ENCODE data around the gene MYOD1.

The MYOD1 gene

GRCh38 chr11:17719028-17719937 is at the start of gene MYOD1:
TSS of gene MYOD1 (plus strand) at chr11:17719571. CDS start at chr11:17719783, 212 bp downstream.
- H3K27ac Mint-ChIP-seq: no peak within 1 kb of the TSS
- no peaks in the 10 kb centered on the region for H3K9me3 Mint-ChIP-seq
- H3K27me3 Mint-ChIP-seq: peaks cover 23% of the 10 kb centered on the region
- no peaks in the 10 kb centered on the region for H3K36me3 Mint-ChIP-seq
- H3K4me1 Mint-ChIP-seq: no peaks in the 10 kb centered on the region
- H3K4me3 Mint-ChIP-seq: no peak within 1 kb of the TSS

- peaks cover 24% of the 10 kb centered on the region for H3K9me3 Mint-ChIP-seq
These were observed 46.9 kb upstream of the MYOD1 start for GRCh38 chr11:17672469-17672868.

DNA sequence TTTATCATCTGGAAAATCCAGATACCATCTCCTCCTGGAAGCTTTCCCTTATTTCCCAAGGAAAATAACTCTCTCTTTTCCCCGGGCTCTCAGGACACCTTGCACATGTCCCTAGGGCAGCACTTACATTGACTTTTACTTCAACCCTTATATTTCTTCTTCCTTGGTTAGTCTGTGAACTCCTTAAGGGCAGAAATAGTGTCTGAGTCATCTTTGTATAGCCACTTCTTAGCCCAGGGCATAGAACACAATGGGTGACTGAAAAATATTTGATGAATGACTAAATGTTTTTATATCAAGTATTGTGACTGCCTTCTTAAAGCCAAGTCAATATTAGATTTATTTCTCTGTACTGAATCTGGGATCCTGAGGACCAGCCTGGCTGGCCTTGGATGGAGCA is 45.4 kb upstream of the MYOD1 start:
- Mint-ChIP-seq H3K27me3 (peaks cover 20% of the 10 kb centered on the region), H3K9me3 (peaks cover 24% of the 10 kb centered on the region), H3K36me3 (no peaks in the 10 kb centered on the region), H3K27ac (no peak overlapping the region), H3K4me3 (no peak overlapping the region), H3K4me1 (no peaks in the 10 kb centered on the region)

More at GRCh38 chr11:17672469-17672868, 46.9 kb upstream of the MYOD1 start:
- Mint-ChIP-seq H3K4me3 (no peak overlapping the region), H3K27me3 (peaks cover 20% of the 10 kb centered on the region), H3K36me3 (no peaks in the 10 kb centered on the region), H3K4me1 (no peaks in the 10 kb centered on the region), H3K27ac (no peak overlapping the region)

GRCh38 chr11:17682848-17683247 is 36.5 kb upstream of the MYOD1 start:
- H3K36me3 Mint-ChIP-seq: no peaks in the 10 kb centered on the region
- no peak overlapping the region for H3K27ac Mint-ChIP-seq
- H3K27me3 Mint-ChIP-seq: peaks cover 6% of the 10 kb centered on the region
- no peaks in the 10 kb centered on the region for H3K9me3 Mint-ChIP-seq
- no peak overlapping the region for H3K4me3 Mint-ChIP-seq
- no peaks in the 10 kb centered on the region for H3K4me1 Mint-ChIP-seq

DNA sequence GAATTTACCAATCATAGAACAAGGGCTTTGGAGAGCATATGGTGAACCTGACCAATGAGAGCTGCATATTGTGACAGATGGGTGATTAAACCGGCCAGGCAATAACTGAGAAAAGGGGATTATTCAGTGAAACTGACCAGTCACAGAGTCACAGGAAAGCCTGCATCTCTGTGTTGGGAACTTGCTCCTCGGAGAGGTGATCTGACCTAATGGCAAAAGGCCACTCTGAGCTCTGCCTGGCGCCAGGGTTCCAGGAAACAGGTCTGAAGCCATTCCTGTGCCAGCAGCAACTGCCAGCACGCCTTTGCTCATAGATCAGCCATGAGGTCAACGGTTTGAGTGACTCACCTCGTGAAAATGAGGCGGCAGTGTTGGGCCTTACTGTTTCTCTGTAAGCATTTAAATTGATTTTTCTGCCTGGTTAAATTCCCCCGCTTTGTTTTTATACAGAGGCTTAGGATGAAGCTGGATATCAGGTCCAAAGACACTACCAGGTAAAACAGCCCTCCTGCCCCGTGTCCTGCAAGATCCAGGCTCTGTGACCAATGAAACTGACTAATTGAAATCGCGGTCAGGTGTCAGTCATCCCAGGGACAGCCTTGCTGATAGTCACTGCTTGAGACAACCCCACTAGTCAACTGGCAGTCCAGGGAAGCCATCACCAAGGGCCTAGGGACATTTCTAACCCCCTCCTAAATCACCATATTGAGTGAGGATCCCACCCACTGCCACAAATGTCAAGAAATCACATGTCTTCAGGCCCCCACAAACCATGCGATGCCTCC is 35.8 kb upstream of the MYOD1 start:
- no peak overlapping the region for H3K27ac Mint-ChIP-seq
- no peaks in the 10 kb centered on the region for H3K9me3 Mint-ChIP-seq
- H3K27me3 Mint-ChIP-seq: peaks cover 5% of the 10 kb centered on the region
- H3K4me3 Mint-ChIP-seq: no peak overlapping the region
- H3K36me3 Mint-ChIP-seq: no peaks in the 10 kb centered on the region
- H3K4me1 Mint-ChIP-seq: no peaks in the 10 kb centered on the region

DNA sequence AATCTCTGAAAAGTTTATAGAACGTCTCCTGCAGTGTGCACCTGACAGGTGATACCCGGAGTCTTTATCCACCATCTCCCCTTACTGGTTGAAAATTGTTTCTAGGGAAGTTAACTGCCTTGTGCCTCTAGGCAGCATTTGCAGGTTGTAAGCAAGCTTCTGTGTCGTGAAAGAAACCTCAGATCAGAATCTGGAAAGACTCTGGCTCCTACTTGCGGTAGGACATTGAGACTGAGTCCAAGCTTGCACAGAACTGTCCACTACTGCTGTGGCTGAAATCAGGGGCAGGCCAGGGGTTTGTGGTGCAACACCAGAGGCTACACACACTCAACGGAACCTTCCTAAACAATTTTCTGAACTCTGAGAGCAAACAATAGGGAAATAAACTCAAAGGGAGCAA is 34.8 kb upstream of the MYOD1 start:
- Mint-ChIP-seq H3K27ac (no peak overlapping the region), H3K4me1 (no peaks in the 10 kb centered on the region), H3K36me3 (no peaks in the 10 kb centered on the region), H3K4me3 (no peak overlapping the region), H3K9me3 (no peaks in the 10 kb centered on the region), H3K27me3 (peaks cover 4% of the 10 kb centered on the region)

- H3K4me3 Mint-ChIP-seq: no peak overlapping the region
- no peaks in the 10 kb centered on the region for H3K4me1 Mint-ChIP-seq
- no peak overlapping the region for H3K27ac Mint-ChIP-seq
- H3K27me3 Mint-ChIP-seq: peaks cover 6% of the 10 kb centered on the region
- H3K9me3 Mint-ChIP-seq: no peaks in the 10 kb centered on the region
- no peaks in the 10 kb centered on the region for H3K36me3 Mint-ChIP-seq
These were observed 33.0 kb upstream of the MYOD1 start for GRCh38 chr11:17686231-17686980.

DNA sequence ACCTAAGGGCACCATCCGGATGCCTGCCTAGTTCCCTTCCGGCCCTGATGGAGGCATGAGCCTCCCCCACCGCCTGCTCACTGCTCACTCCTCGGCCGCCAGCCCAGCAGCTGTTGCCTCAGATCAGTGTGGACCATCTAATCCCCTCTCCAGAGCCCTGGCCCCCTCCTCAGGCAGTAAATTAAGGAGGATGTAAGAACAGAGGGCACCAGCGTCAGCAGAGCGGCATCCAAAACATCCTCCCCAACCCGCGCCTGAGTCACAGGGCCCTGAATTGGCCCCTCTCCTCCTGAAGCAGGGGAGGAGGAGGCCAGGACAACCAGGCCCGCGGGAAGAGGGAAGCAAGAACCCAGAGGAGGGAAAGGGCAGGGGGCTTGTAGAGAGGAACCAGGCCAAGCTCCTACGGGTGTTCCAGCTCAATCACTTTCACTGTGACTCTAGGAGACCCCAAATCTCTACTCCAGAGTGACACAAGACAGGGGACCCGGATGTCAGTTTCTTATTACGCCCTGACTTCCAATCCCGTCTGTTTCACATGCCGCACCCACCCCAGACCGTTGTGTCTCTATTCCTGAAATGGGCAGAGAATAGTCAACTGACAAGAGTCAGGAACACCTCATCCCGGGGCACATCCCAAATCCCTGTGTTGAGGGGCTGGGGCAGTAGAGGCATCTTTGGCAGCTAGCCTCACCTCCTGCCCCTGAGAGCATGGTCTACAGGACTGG is 31.3 kb upstream of the MYOD1 start:
- Mint-ChIP-seq H3K36me3 (no peaks in the 10 kb centered on the region), H3K27me3 (peaks cover 11% of the 10 kb centered on the region), H3K9me3 (no peaks in the 10 kb centered on the region), H3K4me1 (no peaks in the 10 kb centered on the region), H3K4me3 (no peak overlapping the region), H3K27ac (no peak overlapping the region)

- Mint-ChIP-seq H3K27ac (no peak overlapping the region), H3K4me1 (no peaks in the 10 kb centered on the region), H3K36me3 (no peaks in the 10 kb centered on the region), H3K27me3 (peaks cover 22% of the 10 kb centered on the region), H3K4me3 (no peak overlapping the region), H3K9me3 (no peaks in the 10 kb centered on the region)
These were observed 27.8 kb upstream of the MYOD1 start for GRCh38 chr11:17691550-17691949.

- Mint-ChIP-seq H3K27me3 (peaks cover 24% of the 10 kb centered on the region), H3K36me3 (no peaks in the 10 kb centered on the region), H3K9me3 (no peaks in the 10 kb centered on the region), H3K4me3 (no peak overlapping the region), H3K4me1 (no peaks in the 10 kb centered on the region), H3K27ac (no peak overlapping the region)
These were observed 27.4 kb upstream of the MYOD1 start for GRCh38 chr11:17691976-17692375.

- H3K9me3 Mint-ChIP-seq: no peaks in the 10 kb centered on the region
- H3K4me3 Mint-ChIP-seq: no peak overlapping the region
- no peak overlapping the region for H3K27ac Mint-ChIP-seq
- peaks cover 28% of the 10 kb centered on the region for H3K27me3 Mint-ChIP-seq
- no peaks in the 10 kb centered on the region for H3K4me1 Mint-ChIP-seq
- H3K36me3 Mint-ChIP-seq: no peaks in the 10 kb centered on the region
These were observed 26.4 kb upstream of the MYOD1 start for GRCh38 chr11:17692931-17693330.

DNA sequence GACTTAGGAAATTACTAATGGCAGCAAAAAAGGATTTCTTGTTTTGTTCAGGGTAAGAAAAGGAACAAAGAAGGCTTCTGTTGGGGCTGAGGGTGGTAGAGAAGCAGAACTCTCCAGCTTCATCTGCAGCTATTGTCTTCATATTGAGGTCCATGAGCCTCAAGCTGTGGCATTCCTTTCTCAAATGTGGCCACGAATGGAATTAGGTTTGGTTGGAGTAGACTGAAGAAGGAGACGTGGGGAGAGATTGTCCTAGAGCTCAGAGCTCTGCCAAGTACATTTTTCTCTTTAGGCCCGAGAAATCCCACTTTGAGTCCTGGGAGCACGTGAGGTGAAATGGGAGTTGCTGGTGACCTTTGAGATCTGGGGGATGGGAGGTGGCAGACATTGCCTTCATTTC is 25.8 kb upstream of the MYOD1 start:
- no peaks in the 10 kb centered on the region for H3K9me3 Mint-ChIP-seq
- H3K36me3 Mint-ChIP-seq: no peaks in the 10 kb centered on the region
- H3K27me3 Mint-ChIP-seq: peaks cover 30% of the 10 kb centered on the region

GRCh38 chr11:17694494-17695110 is 24.8 kb upstream of the MYOD1 start:
- Mint-ChIP-seq H3K4me3 (no peak overlapping the region), H3K36me3 (no peaks in the 10 kb centered on the region), H3K9me3 (no peaks in the 10 kb centered on the region), H3K27ac (no peak overlapping the region), H3K4me1 (no peaks in the 10 kb centered on the region), H3K27me3 (peaks cover 30% of the 10 kb centered on the region)

More for the DNA sequence above, 25.8 kb upstream of the MYOD1 start:
- H3K4me1 Mint-ChIP-seq: no peaks in the 10 kb centered on the region
- H3K4me3 Mint-ChIP-seq: no peak overlapping the region
- no peak overlapping the region for H3K27ac Mint-ChIP-seq

DNA sequence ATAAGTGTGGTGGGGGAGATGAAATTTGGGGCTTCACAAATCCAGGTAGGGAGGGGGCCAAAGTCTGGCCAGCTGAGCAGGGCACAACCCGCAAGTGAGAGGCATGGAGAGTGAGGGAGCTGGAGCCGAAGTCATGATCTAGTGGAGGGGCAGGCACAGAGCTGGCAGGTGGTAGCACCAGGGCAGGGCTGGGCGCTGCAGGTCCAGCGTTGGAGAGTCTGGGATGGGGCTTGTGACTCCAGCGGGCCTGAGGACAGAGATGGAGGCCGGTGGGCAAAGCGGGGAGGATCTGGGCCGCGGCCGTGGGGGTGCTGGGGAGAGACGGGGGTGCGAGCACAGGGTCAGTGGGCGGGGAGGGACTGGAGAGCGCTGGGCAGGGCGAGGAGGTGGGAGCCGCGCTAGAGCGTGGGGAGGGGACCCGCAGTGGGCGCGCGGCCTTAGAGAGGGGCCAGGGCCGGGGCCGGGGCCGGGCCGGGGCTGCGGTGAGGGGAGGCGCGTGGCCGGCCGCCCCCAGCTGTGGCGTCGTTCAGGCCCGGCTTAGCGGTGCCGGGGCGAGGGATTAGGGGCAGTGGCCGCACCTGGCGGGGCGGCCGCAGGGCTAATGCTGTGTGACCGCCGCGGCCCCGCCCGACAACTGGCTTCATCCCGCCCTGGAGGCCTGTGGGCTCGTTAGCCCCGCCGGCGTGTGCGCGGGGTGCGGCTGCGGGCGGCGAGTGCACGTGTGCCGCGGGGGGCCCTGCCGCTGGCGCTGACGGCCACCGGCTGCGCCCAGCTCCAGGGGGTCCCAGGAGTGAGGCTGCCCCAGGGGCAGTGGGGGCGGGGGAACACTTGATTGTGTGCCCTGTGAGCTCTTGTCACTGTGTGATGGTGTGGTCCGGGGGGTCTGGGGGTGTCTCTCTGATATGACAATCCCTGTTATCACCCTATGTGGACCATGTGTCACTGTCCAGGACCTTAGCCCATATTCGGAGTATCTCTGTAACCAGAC is 23.6 kb upstream of the MYOD1 start:
- Mint-ChIP-seq H3K4me1 (no peaks in the 10 kb centered on the region), H3K9me3 (no peaks in the 10 kb centered on the region), H3K4me3 (no peak overlapping the region), H3K27me3 (peaks cover 30% of the 10 kb centered on the region), H3K36me3 (no peaks in the 10 kb centered on the region), H3K27ac (no peak overlapping the region)
